Hepatocyte (in vitro differentiated cells): ENCODE results near the gene GLIS2.

Experiments
- EZH2phosphoT487 ChIP-seq: fragments of 200-600 bp; sonication (generic); IDR thresholded peaks from one replicate; pipeline ENCODE4 v1.6.1; 2018; ENCODE audit warnings: antibody characterized with exemption, mild to moderate bottlenecking, low read depth, moderate library complexity; ENCODE audit not compliant: unreplicated experiment, severe bottlenecking
- TF ChIP-seq, protein P1 (sequence below): fragments of 200-600 bp; sonication (generic); IDR thresholded peaks from 2 replicates; pipeline ENCODE4 v1.5.1; 2016; ENCODE audit warnings: antibody characterized with exemption, mild to moderate bottlenecking; ENCODE audit not compliant: poor library complexity

DNA sequence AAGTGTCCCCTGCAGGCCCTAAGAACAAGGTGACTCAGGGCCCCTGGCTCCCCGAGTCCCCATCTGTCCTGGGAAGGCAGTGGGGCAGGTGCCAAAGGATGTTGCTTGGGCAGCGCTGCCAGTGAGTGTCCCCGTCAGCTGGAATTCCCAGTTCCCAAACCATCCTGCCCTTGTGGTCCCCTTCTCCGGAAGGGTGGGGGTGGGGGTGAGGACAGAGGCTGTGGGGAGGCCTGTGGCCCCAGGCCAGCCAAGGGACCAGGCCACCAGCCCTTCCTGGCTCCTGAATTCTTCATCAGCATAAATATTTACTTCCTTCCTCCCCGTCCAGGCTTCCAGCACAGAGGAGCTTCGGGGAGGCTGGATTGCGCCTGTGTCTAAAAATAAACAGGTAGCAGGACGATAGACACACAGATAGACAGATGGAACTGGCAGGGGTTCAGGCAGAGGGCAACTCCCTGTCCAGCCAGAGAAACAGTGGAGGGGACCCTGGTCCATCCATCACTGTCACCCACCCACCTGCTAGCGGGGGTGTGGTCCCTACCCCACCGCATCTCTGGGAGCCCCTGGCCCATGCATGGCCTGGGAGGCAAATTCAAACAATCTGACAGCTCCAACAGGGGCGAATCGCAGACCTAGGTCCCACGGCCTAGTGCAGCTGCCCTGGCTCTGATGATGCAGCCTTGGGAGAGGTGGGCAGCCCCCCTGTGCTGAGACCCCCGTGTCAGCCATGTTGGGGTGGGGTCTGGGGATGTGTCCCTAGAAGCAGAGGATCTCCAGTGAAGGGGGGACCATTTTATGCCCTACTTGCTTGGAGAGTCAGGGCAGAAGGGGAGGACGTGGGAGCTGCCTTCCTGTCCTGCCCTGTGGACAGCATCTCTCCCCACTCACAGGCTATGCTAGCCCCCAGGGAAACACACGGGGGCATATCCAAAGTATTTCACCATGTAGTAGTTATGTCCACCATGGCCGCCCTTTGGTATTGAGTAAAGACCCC lies 13.2 kb downstream of the GLIS2 start:
- TF ChIP-seq, protein P1, sequence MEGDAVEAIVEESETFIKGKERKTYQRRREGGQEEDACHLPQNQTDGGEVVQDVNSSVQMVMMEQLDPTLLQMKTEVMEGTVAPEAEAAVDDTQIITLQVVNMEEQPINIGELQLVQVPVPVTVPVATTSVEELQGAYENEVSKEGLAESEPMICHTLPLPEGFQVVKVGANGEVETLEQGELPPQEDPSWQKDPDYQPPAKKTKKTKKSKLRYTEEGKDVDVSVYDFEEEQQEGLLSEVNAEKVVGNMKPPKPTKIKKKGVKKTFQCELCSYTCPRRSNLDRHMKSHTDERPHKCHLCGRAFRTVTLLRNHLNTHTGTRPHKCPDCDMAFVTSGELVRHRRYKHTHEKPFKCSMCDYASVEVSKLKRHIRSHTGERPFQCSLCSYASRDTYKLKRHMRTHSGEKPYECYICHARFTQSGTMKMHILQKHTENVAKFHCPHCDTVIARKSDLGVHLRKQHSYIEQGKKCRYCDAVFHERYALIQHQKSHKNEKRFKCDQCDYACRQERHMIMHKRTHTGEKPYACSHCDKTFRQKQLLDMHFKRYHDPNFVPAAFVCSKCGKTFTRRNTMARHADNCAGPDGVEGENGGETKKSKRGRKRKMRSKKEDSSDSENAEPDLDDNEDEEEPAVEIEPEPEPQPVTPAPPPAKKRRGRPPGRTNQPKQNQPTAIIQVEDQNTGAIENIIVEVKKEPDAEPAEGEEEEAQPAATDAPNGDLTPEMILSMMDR = no peak
- no peak for TF ChIP-seq EZH2phosphoT487
